ENCODE measurements around the gene EFR3B. TPM values are rescaled to one million over a fixed set of nuclear protein-coding genes. Genes with fewer than 3 reads are reported as not detected.

Gene EFR3B
- total RNA-seq, 2 experiments from 2014 or later, result not detected

GRCh38 chr2:25122367-25122766, 80.5 kb downstream of the EFR3B start:
- no peak for DNase-seq (ENCODE audit: low spot score)
- Histone ChIP-seq H3K4me1 (ENCODE audit: insufficient read depth, low read length, poor library complexity, severe bottlenecking) (no peaks in the 10 kb centered on the region), H3K4me2 (ENCODE audit: low read length) (no peak overlapping the region), H4K20me1 (ENCODE audit: insufficient read depth, low read length) (no peaks in the 10 kb centered on the region), H3K9me3 (ENCODE audit: low read length) (no peaks in the 10 kb centered on the region), H3K27ac (ENCODE audit: low read depth, low read length, poor library complexity, severe bottlenecking) (no peak overlapping the region), H3K79me2 (ENCODE audit: insufficient read depth, low read depth, low read length) (no peaks in the 10 kb centered on the region), H3K9me2 (ENCODE audit: insufficient read depth, low read length) (no peaks in the 10 kb centered on the region), H2AFZ (ENCODE audit: low read length) (no peak overlapping the region), H3K4me3 (ENCODE audit: low read depth, low read length, poor library complexity, severe bottlenecking) (no peak overlapping the region), H3K36me3 (ENCODE audit: insufficient read depth, low read length) (no peaks in the 10 kb centered on the region)
- BruUV-seq (replicated peaks), result no TSS peak
- intact Hi-C loops (cut with micrococcal nuclease; ENCODE audit: unreplicated experiment), result no loop called here
- TF ChIP-seq, protein P1, sequence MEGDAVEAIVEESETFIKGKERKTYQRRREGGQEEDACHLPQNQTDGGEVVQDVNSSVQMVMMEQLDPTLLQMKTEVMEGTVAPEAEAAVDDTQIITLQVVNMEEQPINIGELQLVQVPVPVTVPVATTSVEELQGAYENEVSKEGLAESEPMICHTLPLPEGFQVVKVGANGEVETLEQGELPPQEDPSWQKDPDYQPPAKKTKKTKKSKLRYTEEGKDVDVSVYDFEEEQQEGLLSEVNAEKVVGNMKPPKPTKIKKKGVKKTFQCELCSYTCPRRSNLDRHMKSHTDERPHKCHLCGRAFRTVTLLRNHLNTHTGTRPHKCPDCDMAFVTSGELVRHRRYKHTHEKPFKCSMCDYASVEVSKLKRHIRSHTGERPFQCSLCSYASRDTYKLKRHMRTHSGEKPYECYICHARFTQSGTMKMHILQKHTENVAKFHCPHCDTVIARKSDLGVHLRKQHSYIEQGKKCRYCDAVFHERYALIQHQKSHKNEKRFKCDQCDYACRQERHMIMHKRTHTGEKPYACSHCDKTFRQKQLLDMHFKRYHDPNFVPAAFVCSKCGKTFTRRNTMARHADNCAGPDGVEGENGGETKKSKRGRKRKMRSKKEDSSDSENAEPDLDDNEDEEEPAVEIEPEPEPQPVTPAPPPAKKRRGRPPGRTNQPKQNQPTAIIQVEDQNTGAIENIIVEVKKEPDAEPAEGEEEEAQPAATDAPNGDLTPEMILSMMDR (conservative IDR thresholded peaks at IDR 0.05; ENCODE audit: low read length), result no peak
- ChIA-PET POLR2A (interaction anchor here (0.7 kb wide), 1 partner anchor 1636 kb away, joined by 3 read pairs; no protein-coding TSS in a partner anchor), CTCF (ENCODE audit: unreplicated experiment) (interaction anchor here (0.6 kb wide), 1 partner anchor 259 kb away, joined by 3 read pairs; no protein-coding TSS in a partner anchor)

DNA sequence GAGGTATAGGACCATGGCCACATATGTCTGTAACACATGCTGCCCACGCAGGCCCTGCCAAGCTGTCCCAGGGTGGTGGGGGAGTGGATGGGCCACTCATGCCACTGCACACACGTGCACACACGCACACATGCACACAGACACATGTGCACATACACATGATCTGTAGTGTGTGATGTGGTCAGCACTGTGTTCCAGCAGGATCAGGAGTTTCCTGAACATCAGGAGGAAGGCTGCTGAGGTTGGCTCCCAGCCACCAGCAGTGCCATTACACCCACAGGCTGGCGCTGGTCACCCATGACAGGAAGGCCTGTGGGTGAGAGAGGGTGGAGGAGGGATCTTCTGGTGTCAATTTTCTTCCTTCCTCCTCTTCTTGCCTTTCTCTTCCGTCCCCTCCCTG, 81.8 kb downstream of the EFR3B start:
- H3K36me3 ChIP-seq (ENCODE audit: insufficient read depth, low read length), result no peaks in the 10 kb centered on the region
- CTCF ChIA-PET (ENCODE audit: unreplicated experiment), result no interaction called here
- H3K4me3 ChIP-seq (ENCODE audit: low read depth, low read length, poor library complexity, severe bottlenecking), result no peak overlapping the region
- POLR2A ChIA-PET, result no interaction called here
- H2AFZ ChIP-seq (ENCODE audit: low read length), result no peak overlapping the region
- no peaks in the 10 kb centered on the region for H3K9me2 ChIP-seq (ENCODE audit: insufficient read depth, low read length)
- BruUV-seq (replicated peaks), result no TSS peak
- no peaks in the 10 kb centered on the region for H3K4me1 ChIP-seq (ENCODE audit: insufficient read depth, low read length, poor library complexity, severe bottlenecking)
- intact Hi-C loops (cut with micrococcal nuclease; ENCODE audit: unreplicated experiment), result no loop called here
- no peaks in the 10 kb centered on the region for H3K79me2 ChIP-seq (ENCODE audit: insufficient read depth, low read depth, low read length)
- H3K4me2 ChIP-seq (ENCODE audit: low read length), result no peak overlapping the region
- H4K20me1 ChIP-seq (ENCODE audit: insufficient read depth, low read length), result no peaks in the 10 kb centered on the region
- H3K9me3 ChIP-seq (ENCODE audit: low read length), result no peaks in the 10 kb centered on the region
- no peak for TF ChIP-seq EZH2phosphoT487 (IDR thresholded peaks at IDR 0.05; ENCODE audit: borderline replicate concordance, low read depth, low read length)
- TF ChIP-seq, protein P1 (conservative IDR thresholded peaks at IDR 0.05; ENCODE audit: low read length), result no peak
- no peak for DNase-seq (ENCODE audit: low spot score)
- no peak overlapping the region for H3K27ac ChIP-seq (ENCODE audit: low read depth, low read length, poor library complexity, severe bottlenecking)

DNA sequence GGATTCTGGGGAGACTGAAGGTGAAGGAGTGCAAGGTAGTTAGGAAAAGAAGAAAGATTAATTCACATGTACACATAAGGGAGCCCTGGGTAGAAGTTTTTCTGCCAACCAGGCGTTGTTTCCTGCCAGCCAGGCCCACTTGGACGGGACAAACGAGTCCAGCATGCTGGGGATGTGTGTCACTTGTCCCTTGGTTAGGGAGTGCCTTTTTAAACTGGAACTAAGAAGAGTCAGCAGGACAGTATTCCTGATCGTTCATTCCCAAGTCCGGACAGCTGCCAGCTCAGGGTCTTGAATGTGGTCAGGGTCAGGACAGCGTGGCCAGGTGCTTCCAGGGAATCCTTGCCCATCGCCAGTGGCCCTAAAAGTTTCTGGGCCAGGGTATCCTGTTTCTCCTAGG, 83.3 kb downstream of the EFR3B start:
- no TSS peak for BruUV-seq (replicated peaks)
- no peak for TF ChIP-seq EZH2phosphoT487 (IDR thresholded peaks at IDR 0.05; ENCODE audit: borderline replicate concordance, low read depth, low read length)
- TF ChIP-seq, protein P1 (conservative IDR thresholded peaks at IDR 0.05; ENCODE audit: low read length), result no peak
- Histone ChIP-seq H2AFZ (ENCODE audit: low read length) (no peak overlapping the region), H3K27ac (ENCODE audit: low read depth, low read length, poor library complexity, severe bottlenecking) (no peak overlapping the region), H3K4me3 (ENCODE audit: low read depth, low read length, poor library complexity, severe bottlenecking) (no peak overlapping the region), H3K4me2 (ENCODE audit: low read length) (no peak overlapping the region), H3K4me1 (ENCODE audit: insufficient read depth, low read length, poor library complexity, severe bottlenecking) (peaks cover 3% of the 10 kb centered on the region), H3K9me2 (ENCODE audit: insufficient read depth, low read length) (no peaks in the 10 kb centered on the region), H3K9me3 (ENCODE audit: low read length) (no peaks in the 10 kb centered on the region), H4K20me1 (ENCODE audit: insufficient read depth, low read length) (no peaks in the 10 kb centered on the region), H3K36me3 (ENCODE audit: insufficient read depth, low read length) (no peaks in the 10 kb centered on the region), H3K79me2 (ENCODE audit: insufficient read depth, low read depth, low read length) (no peaks in the 10 kb centered on the region)
- DNase-seq (ENCODE audit: low spot score), result no peak
- intact Hi-C loops (cut with micrococcal nuclease; ENCODE audit: unreplicated experiment), result loop anchor here (5.0 kb wide), 1 partner anchor 298 kb away; no protein-coding TSS in a partner anchor
- POLR2A ChIA-PET, result interaction anchor here (0.6 kb wide), 1 partner anchor 51 kb away, joined by 4 read pairs; no protein-coding TSS in a partner anchor
- CTCF ChIA-PET (ENCODE audit: unreplicated experiment), result no interaction called here

Data from OCI-LY7 (cell line).